GM21423 (cell line): ENCODE data around the gene PRPF6.

Source experiments
- ATAC-seq: cut with Tn5 transposase; IDR thresholded peaks from one replicate; pipeline ENCODE4 v1.9.1; 2021; ENCODE audit warnings: mild to moderate bottlenecking, moderate library complexity; ENCODE audit not compliant: unreplicated experiment

Gene PRPF6, protein sequence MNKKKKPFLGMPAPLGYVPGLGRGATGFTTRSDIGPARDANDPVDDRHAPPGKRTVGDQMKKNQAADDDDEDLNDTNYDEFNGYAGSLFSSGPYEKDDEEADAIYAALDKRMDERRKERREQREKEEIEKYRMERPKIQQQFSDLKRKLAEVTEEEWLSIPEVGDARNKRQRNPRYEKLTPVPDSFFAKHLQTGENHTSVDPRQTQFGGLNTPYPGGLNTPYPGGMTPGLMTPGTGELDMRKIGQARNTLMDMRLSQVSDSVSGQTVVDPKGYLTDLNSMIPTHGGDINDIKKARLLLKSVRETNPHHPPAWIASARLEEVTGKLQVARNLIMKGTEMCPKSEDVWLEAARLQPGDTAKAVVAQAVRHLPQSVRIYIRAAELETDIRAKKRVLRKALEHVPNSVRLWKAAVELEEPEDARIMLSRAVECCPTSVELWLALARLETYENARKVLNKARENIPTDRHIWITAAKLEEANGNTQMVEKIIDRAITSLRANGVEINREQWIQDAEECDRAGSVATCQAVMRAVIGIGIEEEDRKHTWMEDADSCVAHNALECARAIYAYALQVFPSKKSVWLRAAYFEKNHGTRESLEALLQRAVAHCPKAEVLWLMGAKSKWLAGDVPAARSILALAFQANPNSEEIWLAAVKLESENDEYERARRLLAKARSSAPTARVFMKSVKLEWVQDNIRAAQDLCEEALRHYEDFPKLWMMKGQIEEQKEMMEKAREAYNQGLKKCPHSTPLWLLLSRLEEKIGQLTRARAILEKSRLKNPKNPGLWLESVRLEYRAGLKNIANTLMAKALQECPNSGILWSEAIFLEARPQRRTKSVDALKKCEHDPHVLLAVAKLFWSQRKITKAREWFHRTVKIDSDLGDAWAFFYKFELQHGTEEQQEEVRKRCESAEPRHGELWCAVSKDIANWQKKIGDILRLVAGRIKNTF

DNA sequence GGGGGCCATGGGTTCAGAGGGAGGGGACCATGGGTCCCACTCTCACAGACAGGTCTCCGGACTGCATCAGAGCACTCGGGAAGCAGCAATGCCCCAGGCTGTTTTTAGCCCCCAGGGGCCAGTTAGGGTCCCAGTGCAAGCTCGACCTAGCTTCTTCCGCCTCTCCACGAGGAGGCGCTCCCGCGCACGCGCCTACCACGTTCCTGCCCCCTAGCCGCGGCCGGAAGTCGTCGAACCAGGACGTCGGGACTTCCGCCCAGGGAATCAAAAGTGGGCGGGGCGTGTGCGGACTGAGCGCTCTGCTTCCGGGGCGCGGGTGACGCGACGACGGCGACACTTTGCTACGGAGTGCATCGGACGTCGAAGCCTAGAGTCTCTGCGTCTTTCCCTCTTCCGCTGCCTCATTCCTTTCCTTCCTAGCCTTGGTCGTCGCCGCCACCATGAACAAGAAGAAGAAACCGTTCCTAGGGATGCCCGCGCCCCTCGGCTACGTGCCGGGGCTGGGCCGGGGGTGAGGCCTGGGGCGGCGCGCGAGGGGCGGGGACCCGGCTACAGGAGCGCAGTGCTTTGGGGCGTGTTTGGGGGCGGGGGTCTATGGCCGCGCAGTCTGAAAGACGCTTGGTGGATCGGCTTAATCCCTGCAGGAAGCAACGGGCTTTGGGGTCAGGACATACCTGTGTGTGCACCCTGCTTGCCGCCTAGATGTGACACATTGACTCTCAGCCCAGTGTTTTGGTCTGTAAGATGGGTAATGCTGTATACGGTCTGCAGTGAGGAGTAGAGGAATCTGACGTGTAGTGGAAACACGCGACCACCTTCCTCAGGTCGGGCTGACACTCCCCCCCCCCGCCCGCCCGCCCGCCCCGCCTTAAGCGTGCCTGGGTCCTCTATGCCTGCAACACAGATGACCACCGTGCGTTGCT lies at the start of gene PRPF6:
Gene PRPF6 (plus strand): TSS at position 327 of the 923 bp plus-strand sequence. CDS start 114 bp downstream, at position 441.
- ATAC-seq, result peak; percentile 65

DNA sequence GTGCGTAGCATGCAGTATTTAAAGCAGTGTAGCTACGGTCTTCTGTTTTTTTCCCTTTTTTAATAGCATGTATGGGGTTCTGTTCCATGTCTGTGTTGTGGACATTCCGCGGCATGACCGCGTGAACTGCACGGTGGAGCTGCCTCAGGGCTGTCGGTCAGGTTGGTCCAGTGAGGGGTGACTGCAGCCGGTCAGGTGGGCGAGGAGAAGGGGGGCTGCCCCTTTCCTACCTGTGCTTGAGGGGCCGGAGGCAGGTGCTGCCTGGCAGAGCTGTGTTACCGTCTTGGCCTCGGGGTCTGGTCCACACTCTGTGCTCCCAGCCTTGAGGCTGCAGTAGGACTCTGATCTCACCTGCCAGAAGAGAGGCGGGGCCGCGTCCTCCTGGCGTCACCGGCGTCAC lies 49.2 kb upstream of the PRPF6 start:
- ATAC-seq, result no peak

DNA sequence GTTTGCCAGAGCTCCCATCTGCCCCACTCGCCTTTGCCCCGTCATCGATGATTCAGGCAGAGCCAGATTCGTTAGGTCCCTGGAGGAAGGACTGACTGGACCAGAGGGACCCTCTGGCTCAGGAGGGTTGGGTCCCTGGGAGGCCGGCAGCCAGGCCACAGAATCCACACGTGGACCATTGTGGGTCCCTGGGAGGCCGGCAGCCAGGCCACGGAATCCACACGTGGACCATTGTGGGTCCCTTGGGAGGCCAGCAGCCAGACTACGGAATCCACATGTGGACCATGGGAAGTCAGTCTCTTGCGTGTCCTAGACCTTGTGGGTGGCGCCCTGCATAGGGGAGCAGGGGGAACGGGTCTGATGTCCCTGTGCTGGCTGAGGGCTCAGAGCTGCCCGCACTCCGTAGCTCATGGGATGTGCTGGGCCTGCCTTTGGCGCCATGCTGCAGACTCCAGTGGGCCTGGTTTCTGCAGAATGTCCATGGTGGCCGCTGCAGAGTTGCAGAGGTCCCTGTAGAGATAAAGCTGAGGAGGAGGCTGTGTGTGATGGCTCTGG lies 48.2 kb upstream of the PRPF6 start:
- no peak for ATAC-seq

DNA sequence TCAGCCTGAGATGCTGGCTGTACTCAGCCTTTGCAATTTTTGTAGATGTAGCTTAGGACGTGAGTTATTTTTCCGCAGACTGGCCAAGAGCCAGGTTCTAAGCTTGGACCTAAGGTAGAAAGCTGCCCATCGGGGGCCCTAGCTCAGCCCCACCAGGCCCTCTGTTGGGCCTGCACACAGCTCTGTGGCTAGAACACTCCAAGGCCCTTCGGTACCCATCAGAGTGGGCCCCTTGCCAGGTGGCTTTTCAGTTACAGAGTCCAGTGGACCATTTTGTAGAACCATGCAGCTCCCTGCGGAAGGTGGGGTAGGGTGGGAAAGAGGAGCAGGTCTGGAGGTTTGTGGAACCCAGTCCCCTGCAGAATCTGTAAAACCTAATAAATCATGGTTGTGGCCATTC lies 47.3 kb upstream of the PRPF6 start:
- ATAC-seq, result no peak

DNA sequence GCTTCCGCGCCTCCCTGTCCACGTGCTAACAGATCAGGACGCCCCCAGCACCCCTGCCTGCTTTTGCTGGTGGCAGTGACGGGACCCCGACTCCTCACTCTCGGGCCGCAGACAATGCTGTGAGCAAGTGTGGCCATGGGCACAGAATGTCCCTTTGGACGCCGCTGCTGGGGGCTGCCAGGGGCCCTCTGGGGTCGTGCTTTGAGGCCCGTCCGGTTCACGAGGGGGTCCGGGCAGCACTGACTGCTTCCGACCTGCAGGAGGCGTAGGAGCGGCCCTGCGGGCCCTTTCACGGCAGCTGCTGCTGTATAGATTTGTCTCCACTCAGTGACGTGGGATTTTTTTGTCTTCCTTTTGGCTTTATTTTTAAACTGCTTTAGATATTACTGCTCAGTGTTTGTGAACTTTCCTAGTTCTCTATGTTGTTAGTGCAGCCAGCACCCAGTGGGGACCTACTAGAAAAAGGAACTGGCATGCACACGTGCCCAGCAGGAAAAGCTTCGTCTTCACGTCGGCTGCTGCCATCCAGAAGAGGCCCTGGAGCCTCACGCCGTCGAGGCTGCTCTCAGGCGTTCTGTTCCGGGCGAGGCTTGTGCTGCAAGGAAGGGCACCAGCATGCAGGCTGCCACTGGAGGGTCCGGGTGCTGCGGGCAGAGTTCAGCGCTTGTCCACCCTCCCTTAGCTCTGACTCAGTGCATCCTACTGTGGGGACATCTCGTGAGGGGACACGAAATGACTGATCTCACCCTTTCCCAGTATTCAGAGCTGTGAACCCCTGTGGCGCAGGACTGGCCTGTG lies 46.5 kb upstream of the PRPF6 start:
- ATAC-seq, result no peak

DNA sequence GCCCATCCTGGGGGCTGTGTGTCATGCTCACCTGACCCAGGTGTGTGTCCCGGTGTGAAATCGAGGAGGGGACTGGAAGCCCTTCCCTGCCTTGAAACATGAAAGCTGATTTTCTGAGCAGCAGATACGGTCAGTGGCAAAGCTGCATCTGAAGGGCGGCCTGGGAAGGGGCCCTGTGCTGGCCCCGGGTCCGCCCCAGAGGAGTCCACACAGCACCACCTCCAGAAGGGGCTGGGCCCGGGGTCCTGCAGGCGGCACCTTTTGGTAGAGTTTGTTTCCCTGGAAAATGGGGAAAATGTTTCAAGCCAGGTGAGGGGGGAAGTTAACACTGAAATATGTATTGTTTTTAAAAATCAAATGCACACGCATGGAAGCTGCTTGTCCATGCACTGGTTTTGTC lies 45.5 kb upstream of the PRPF6 start:
- ATAC-seq, result no peak

DNA sequence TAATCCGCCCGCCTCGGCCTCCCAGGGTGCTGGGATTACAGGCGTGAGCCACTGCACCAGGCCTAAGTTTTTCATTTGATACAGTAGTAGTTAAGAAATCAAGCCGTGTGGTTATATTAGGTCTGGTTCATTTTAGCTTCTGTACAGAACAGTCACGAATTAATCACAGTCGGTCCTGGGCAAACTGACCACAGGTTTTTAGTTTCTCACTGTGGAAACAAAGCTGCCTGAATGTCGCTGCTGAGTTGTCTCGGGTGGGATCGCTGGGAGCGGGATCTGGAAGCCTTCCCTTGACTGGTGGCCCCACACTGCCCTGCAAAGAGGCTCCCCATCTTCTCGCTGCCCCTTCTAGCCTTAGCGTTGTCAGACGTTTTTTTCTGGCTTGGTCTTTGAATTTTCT lies 43.3 kb upstream of the PRPF6 start:
- no peak for ATAC-seq

DNA sequence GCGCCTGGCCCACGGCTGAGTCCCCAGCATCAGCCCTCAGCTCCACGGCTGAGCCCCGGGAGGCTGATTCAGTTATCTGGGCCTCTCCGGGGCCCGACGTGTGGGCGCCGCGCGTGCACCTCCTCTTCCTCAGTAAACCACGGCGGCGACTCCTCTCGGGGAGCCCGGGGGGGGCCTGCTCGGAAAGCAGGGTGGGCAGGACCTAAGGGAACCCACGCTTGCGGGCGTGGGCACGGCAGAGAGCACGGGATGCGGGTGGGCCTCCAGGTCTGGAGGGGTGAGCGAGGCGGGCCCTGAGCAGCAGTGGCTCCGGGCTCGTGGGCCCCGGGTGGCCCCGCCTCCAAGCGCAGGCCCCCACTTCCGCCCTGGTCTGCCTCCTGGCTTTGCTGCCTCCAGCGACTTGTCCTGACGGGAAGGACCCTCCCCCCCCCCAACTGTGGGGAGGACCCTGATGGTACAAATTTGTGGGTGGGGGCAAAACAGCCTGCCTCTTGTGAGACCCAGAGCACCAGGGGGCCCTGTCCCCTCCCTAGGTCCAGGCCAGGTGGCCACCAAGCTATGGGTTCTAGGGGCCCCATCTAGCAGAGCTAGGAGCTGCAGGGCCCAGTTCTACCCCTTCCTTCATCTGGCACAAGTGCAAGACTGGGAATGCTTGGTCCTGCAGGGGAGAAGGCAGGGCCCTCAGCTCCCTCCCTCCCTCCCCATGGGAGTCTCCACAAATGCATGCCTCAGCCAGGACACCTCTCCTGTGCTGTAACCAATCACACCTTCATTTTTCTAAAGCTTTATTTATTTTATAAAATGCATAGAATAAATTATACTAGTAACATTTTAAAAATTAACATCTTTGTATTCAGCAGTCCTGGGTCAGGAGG lies 41.6 kb upstream of the PRPF6 start:
- no peak for ATAC-seq

DNA sequence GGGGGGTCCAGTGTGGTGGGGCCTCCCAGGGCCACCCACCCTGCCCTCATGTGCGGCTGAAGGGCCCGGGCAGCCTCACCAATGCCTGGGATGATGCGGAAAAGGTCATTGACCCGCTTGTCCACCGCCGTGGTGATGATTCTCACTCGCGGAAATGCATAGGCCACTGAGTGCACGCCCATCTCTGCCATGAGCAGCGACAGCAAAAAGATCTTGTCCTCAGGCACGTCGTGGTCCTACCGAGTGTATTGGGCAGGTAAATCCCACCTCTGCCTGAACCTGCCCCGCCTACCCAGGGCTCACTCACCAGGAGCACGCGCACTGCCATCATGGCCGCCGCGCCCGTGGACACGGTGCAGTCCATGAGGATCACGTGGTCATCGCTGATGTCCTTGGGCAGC lies 40.9 kb upstream of the PRPF6 start:
- ATAC-seq, result no peak

DNA sequence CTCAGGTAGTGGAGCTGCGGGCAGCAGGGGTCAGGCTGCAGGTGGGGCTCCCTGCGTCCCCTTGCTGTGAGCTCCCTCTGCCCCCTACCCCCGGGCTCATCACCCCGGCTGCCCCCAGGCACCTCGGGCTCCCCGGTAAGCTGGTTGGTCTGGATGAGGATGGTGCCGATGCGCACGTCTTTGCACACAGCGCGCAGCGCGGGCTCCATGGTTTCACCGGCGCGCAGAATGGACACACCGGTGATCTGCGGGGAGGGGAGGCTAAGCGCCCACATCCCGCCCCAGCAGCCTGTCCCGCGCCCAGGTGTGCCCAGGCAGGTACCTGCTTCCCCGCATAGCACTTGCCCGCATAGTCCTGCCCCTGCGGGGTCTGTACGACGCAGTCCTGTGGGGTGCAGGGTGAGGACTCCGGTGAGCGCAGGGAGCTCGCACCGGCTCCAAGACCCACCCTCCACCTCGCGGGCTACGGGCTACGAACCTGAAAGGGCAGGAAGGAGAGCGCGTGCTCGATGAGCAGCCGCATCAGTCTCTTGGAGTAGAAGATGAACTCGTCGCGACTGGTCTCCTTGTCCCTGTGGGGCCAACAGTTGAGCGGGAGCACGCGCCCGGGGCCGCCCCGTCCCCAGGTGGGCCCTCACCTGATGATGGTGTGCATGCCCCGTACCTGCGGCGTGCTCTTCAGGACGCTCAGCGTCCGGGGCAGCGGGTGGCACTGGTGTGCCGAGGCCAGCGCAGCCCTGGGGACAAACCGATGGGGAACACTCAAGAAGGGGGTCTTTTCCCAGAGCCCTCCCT lies 40.3 kb upstream of the PRPF6 start:
- no peak for ATAC-seq

DNA sequence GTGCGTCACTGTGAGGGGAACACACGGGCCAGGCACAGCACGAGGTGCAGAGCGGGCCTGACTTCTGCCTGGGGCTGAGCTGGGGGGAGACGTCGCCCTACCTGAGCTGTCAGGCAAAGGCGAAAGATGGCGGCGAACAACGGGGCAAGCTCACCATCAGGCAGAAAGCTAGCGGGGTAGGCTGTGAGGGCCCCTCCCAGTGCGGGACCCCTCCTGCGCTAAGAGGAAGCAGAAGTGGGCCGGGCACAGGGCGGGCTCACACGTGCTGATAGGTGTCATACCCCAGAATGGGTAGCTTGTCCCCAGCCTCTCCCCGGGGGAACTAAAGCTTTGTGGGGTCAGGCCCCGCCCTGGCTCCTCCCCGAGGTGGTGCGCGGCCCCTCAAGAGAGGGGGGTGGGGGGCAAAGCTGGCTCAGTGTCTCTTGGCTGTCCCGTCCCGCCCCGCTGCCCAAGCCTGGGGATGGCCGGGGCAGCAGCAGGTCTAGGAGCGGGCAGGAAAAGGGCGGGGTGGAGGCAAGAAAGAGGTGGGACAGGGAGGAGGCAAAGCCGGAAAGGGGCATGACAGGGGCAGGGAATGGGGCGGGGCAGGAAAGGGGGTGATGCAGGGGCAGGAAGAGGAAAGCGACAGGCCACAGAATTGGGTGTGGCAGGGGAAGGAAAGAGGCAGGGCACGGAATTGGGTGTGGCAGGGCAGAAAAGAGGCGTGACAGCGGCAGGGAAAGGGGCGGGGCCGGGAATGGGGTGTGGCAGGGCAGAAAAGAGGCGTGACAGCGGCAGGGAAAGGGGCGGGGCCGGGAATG lies 39.5 kb upstream of the PRPF6 start:
- no peak for ATAC-seq

DNA sequence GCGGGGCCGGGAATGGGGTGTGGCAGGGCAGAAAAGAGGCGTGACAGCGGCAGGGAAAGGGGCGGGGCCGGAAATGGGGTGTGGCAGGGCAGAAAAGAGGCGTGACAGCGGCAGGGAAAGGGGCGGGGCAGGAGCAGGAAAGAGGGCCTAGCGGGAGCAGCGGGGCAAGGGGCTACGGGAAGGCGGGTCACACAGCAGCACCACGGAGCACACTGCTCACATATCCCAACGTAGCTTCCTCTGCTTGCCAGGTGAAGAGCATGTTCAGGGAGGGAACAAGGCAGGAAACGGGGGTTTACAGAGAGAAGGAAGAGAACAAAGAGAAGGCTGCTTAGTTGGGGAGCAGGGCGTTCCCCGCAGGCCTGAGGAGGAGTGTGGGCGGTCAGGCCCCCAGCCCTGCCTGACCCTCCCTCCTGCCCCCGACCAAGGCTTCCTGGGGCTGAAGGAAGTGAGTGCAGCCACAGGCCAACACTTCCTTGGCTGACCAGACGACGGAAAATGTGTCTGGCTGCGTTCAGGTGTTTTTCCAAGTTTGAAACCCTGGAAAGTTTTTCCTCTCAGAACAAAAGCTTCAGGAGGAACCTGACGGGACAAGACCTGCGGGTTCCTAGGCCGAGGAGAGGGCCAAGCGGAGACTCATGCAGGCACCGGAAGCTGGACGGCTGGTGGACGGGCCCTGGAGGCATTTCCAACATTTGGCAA lies 38.5 kb upstream of the PRPF6 start:
- ATAC-seq, result no peak

DNA sequence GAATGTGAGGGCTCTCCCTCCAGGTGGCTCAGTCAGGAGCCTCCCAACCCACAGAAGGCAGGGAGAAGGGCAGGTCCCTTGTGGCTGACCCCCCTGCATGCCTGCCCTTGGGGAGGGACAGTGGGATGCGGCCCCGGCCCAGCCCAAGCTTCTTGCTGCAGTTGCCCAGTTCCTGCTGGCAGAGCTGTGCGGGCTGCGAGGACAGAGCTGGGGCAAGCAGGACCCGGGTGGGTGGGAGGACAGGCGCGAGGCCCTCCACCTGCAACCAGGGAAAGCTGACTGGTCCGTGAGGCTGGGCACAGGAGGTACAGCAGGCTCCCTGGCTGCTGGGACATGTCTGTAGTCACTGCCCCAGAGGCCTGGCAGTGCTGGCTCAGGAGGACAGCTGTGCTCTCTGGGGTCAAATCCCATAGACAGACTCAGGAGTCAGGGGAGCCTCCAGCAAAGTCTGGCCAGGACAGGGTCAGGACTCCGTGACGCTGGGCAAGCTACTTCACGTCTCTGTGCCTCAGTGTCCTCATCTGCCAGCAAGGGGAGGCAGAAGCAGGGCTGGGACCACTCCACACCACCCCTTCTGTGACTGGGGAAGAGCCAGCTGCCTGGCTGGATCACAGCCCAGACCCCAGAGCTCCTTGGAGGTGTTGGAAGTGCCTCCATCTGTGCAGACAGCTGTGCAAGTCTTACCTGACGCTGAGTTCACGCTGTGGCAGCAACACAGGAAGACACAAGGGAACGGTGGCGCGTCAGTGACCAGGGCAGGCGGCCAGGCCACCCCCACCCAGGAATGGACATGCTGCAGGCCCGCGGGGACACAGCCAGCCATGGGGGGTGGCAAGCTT lies 37.7 kb upstream of the PRPF6 start:
- ATAC-seq, result no peak

DNA sequence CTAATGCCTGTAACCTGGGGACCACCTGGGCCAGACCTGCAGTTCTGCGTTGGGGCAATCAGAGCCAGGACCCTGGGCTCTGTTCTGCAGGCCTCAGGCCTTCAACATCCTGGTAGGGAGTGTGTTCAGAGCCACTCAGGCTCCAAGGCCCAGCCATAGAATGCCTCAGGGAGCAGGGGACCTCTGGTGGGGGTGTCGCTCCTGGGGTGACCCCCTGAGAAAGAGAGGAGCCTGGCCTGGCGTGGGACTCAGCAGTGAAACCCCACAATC lies 37.2 kb upstream of the PRPF6 start:
- ATAC-seq, result no peak

DNA sequence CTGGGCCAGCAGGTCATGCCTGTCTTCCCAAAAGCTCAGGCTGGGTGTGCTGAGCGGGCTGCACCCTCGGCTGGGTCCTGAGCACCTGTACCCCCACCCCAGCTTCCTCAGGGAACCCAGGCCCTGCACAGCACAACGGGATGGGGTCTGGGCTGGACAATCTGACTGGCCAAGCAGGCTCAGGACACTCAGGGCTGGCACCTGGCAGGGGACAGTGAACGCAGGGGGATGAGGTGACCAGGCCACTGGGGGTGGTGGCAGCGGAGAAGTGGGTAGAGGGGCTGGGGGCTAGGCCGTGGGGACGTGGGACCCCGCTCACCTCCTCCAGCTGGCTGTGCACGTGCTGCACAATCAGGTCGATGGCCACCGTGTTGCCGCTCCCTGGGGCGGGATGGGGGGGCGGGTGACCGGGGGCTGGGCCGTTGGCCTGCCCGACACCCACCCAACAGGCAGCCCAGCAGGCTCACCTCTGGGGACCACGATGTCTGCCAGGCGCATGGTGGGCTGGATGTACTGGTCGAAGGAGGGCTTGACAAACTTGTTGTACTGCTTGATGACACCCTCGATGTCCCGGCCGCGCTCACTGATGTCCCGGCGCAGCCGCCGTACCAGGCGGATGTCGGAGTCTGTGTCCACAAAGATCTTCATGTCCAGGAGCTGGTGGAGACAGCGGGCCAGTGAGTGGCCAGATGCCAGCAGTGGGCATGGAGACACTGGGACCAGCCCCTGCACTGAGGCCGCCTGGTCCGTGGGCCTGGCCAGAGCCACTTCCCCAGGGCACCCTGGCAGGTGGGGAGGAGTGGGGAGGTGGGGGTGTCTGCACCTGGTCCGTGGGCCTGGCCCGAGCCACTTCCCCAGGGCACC lies 36.6 kb upstream of the PRPF6 start:
- ATAC-seq, result no peak
